Measurements from ENCODE around the gene CD6.

DNA sequence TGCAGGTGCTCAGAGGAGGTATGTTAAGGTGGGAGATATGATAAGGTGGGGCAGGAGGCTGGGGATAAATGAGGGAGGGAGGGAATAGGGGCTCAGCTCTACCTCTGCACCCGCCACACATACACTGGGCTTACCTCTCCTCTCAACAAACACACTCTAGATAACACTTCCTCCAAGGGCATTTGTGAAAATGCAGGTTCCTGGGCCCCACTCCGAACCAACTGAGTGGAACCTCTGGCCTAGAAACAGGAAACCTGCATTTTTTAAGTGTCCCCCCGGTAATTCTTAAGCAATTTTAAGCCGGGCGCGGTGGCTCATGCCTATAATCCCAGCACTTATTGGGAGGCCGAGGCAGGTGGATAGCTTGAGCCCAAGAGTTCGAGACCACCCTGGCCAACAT is 84.3 kb downstream of the CD6 start:
- no peak for TF ChIP-seq POLR2A (IDR thresholded peaks at IDR 0.05; ENCODE audit: low read depth, low read length)
- no peak for TF ChIP-seq POLR2AphosphoS5 (IDR thresholded peaks at IDR 0.05; ENCODE audit: low read depth, low read length)
- TF ChIP-seq TAF1 (IDR thresholded peaks at IDR 0.05; ENCODE audit: low read depth, low read length), result no peak
